OCI-LY1 (cell line): Measurements from ENCODE around the gene AFF1.

Experiments used
- CTCF ChIP-seq: fragments of 200-600 bp; sonication (generic), shearing (Covaris generic); IDR thresholded peaks from 2 replicates; pipeline ENCODE4 v1.5.1; 2017; ENCODE audit warnings: mild to moderate bottlenecking, antibody characterized with exemption, low read length, moderate library complexity, mixed read lengths
- EZH2 ChIP-seq: fragments of 200-600 bp; sonication (generic), shearing (Covaris generic); IDR thresholded peaks from 2 replicates; pipeline ENCODE4 v1.8.0; 2017; ENCODE audit warnings: borderline replicate concordance, mixed run types, mild to moderate bottlenecking, antibody characterized with exemption, low read length, moderate library complexity, mixed read lengths

GRCh38 chr4:87073199-87074120 is 138.6 kb downstream of the AFF1 start:
- TF ChIP-seq CTCF (no peak), EZH2 (no peak)
